GM18867 (cell line): ENCODE results near the gene HIGD1B.

Experiments
- ATAC-seq: cut with Tn5 transposase; IDR thresholded peaks from one replicate; pipeline ENCODE4 v1.9.1; 2021; ENCODE audit warnings: mild to moderate bottlenecking, moderate library complexity; ENCODE audit not compliant: unreplicated experiment

The HIGD1B gene

DNA sequence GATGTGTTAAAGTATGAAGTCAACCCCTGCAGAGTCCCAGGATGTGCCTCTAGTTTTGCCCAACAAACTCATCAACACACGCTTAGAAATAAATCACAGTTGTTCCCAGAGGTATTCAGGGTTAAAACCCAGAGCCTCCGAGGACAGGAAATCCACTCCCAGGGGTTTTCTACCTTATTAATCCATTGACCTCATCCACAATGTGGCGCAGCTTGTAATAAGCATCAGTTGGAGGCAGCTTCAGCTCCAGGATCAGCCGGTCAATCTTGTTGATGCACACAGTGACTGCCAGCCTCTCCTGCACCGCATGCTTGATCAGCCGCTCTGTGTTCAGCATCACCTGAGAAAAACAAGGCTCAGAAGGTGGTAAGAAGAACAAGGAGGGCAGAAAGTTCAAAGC lies 28.1 kb downstream of the HIGD1B start:
- ATAC-seq, result no peak

DNA sequence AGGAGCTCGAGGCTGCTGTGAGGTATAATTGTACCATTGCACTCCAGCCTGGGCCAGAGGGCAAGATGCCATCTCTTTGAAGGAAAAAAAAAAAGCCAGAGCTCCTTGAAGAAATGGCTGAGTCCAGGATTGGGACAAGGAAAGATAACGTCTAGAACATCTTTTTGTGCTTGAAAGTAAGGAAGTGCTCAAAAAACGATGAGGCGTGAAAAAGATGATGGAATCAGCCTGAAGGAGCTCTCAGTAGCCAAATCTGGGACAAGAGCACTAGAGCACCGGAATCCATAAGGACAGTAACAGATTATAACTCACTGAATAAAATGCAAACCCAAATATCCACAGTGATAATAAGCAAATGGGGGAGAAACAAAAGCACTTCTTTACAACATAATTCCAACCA lies 29.4 kb downstream of the HIGD1B start:
- ATAC-seq, result no peak

DNA sequence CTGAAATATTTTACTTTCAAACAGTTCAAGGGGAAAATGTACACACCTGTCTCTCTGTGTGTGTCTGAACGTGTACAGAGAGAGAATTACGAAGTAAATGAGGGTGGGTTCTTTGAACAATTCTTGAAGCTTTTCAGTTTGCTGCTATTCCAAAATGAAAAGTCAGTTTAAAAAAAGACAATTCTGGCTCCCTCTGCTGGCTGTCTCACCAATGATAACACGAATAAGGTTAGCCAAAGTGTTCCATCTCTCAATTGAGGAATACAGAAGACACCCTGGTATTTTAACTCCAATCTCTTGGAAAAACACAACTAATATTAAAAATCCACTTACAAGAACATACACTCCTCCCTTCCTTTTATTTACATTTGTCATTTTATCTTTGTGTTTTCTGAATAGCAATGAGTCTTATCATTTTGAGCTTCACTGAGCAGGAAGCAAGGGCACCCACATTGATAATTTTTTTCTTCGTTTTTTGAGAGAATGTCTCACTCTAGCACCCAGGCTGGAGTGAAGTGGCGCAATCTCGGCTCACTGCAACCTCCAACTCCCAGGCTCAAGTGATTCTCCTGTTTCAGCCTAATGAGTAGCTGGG lies 31.0 kb downstream of the HIGD1B start:
- ATAC-seq, result no peak

DNA sequence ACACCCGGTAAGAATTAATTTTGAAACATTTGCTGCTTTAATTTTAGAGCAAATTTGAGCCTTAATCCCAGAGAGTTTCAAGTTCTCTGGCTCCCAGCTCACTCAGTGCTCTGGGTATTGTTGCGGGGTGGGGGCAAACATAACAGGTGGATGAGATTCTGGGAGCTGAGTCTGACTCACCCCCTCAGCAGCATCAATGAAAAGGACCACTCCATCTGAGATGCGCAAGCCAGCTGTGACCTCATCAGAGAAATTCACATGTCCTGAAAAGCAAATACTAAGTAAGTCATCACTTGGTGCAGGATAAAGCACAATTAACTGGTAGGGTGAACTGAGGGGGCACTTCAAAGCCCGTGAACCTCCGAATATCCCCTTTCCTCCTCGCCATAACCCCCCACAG lies 31.7 kb downstream of the HIGD1B start:
- no peak for ATAC-seq

DNA sequence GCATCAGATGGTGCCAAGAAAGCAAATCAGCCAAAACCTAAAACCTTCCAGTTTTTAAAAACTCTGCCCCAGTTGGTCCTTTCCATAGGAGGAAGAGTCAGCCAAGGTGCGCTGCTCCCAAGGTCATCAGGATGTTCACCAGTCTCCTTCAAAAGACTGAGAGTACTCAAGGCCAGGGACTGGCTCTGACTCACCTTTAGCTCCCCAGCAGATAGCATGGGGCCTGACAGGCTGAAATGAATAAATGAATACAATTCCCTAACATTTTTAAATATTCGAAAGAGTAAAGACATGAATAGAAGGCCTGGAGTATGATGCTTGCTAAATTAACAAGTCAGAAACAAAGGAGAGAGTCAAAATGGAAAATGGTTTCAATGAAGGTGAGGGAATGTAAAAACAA lies 32.4 kb downstream of the HIGD1B start:
- ATAC-seq, result no peak

DNA sequence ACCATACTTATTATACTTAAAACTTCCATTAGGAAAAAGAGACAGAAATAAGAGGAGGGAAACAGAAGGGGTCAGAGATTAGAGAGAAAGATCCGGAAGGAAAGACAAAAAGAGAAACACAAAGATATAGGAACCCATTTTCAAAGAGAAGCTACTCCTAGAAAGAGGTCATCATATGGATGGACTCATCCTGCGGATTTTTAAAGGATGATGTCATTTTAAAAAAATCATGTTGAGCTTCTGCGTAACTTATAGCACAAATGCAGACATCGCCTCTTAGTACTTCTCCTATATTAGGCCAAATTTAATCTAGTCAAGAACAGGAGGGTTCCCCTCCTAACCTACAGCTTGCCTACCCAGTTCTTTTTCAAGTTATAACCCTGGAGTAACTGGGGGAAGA lies 33.5 kb downstream of the HIGD1B start:
- no peak for ATAC-seq

DNA sequence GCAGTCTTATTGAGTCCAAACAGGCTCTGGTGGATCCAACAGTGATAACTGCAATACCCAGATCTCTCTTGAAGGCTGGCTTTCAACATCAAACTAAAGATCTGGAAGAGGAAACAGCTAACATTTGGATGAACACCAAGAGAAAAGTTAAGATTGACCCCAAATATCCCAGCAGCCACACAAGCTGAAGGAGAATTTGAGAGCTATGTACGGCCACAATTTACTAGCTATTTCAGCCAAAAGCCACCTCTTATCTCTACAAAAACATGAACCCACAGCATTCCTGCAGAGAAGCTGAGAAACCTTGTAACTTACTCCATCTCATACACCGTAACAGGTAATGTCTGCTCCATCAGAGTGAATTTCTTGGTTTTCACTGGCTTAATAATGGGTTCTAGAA lies 37.3 kb downstream of the HIGD1B start:
- ATAC-seq, result no peak

DNA sequence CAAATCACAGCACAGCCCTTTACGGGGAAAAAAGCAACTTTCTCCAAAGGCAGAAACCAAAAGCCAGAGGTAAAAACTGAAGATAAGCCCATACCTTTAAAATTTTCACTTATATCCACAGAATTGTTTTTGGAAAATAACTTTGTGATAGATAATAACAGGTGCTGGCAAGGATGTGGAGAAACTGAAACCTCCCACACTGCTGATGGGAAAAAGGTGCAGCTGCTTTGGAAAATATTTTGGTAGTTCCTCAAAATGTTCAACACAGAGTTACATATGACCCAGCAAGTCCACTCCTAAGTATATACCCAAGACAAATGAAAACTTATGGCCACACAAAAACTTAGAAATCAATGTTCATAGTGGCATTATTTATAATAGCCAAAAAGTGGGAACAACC lies 39.3 kb downstream of the HIGD1B start:
- no peak for ATAC-seq

DNA sequence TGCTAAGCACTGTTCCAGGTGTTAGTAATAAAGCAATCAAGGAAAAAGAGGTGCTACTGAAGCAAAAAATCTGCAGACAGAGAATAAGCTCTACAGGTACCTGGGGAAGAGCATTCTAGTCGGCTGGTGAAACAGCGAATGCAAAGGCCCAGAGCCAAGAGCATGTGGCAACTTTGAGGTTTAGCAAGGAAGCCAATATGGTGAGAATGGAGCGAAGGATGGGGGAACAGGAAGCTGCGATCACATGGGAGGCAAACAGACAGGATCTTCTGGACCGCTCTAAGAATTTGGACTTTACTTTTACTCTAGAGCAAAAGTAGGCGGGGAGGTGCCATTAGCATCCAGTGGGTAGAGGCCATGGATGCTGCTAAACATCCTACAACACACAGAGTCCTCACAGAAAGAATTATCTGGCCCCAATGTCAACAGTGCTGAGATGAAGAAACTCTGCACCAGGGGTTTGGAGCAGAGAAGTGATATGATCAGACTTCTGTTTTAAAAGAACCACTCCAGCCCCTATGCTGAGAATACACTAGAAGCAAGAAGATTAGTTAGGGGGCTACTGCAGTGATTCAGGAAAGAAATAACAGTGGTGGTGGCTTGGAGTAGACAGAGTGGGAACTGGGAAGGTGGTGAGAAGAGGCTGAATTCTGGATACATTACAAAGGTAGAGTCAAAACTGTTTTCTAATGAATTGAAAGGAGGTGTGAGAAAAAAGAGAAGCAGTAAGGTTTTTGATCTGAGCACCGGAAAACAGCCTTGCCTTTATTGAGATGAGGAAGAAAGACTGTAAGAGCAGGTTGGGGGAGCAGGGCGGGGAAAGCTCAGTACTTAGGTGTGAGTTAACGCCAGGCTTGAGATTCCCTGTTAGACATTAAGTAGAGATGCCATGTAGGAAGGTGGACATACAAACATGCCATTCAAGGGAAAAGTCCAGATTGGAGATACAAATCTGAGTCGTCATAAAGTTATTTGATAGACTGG lies 40.6 kb downstream of the HIGD1B start:
- no peak for ATAC-seq

DNA sequence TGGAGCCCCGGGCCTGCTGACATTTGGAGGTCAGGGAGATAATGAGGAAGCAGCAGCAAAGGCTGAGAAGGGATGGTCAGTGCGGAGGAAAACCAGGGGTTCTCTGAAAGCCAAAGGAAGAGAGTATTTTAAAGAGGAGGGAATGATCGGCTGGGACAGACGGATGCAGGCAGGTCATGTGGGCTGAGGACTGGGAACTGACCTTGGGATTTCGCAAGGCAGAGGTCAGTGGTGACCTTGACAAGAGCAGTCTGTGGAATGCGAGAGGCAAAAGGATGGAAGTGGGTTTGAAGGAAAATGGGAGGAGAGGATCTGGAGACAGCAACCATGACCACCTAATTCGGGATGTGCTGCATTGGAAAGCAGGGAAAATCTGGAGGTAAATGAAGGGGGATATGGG lies 41.3 kb downstream of the HIGD1B start:
- no peak for ATAC-seq

DNA sequence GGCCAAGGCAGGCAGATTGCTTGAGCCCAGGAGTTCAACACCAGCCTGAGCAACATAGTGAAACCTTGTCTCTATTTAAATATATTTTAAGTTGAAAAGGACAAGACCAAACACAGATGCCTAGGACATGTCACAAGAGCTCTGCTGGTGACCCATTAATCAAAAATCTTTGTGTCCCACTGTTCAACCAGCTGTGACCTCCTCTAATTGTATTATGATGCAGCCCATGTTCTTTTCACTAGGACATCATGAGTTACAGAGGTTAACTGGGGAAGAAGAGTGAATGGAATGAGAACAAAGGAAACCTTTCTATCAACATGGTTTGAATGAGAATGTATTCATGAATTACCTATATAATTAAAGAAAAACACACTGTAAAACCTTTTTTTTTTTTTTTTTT lies 44.6 kb downstream of the HIGD1B start:
- no peak for ATAC-seq

DNA sequence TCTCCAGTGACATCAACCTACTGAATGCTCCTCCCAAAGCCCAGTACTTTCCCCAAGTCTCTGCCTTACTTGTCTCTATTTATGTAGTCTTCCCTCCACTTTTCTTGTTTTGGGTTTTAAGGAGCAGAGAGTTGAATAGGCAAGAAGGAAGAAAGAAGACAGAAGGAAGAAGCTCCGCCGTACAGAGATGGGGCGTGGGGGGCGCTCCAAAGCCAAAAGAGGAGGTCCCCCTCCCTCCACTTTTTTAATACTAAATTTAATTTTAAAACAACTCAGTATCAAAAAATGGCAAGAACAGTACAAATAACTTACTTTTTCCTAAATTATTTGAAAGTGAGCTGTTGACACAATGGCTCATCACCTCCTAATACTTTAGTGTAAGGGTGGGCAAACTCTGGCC lies 47.0 kb downstream of the HIGD1B start:
- no peak for ATAC-seq

DNA sequence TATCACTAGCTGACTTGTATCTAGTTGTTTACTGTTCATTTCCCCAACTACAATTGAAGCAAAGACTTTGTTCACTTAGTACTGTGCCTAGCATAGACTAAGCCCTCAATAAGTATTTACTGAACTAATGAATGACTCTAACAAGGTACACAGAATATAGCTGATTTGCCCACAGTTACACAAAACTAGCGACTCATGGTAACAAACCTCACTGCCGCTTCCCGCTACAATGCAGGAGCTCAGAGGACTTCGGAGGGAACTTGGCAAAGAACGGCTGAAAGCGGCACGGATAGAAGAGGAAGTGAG lies 51.0 kb downstream of the HIGD1B start:
- no peak for ATAC-seq

DNA sequence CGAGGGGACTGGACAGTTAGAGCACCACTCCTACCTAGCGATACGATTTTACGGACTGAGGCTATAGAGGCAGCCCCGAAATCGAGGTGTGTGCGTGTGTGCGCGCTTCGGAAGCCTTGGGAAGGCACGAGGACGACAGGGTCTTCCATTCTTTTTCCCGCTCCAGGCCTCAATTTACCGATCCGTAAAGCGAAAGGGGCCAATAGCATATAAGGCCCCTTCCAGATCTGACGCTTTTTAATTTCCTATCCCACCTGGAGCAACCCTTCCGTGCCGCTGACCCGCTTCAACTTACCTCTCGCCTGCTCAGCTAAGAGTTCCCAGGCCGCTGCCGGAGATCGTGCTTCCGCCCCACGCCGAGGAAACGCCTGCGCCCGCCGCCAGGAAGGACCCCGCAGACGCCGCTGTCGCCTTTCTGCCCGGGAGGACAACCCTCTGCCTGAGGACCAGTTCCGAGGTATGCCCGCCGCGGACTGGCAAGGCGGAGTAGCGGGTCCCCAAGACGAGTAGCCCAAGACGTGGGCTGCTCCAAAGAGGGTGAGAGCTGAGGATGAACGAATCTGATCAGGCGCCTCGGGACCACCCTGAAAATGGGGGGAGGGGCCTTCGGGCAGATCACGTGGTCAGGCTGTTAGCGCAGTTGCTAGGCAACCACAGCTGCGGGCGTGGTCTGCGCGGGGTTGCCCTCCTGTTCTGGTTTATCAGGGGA lies 51.5 kb downstream of the HIGD1B start, which contains the start of gene EFTUD2:
Gene EFTUD2, minus strand, starts transcription at position 372 of the 709 bp plus-strand sequence. CDS start 4,924 bp downstream, outside the sequence.
- ATAC-seq, result no peak
